Measurements from ENCODE around the gene SOX4. TPM values are rescaled to one million over a fixed set of nuclear protein-coding genes. Genes with fewer than 3 reads are reported as not detected.
"Not testable (repeated sequence)": the region's sequence is repeated elsewhere in the genome, so short reads cannot be mapped to it uniquely, and the experiment has no call there.

SOX4 gene
- 10 to 100 TPM; 45.1 to 47.0 TPM for total RNA-seq

- TF ChIP-seq CTCF (IDR thresholded peaks at IDR 0.05): no peak
- intact Hi-C loops (cut with DNase I): no loop called here
Observed at GRCh38 chr6:21593412-21593926, at the start of gene SOX4. Gene SOX4 (plus strand): TSS chr6:21593751. CDS start chr6:21594535, 784 bp downstream.

GRCh38 chr6:21552286-21552685 is 41.3 kb upstream of the SOX4 start:
- H3K4me3 ChIP-seq; H3K27me3 ChIP-seq; H3K4me1 ChIP-seq; H3K27ac ChIP-seq; H3K9me3 ChIP-seq; H3K9ac ChIP-seq (ENCODE audit: low read depth in 2 of 2, low read length in 2 of 2); H3K36me3 ChIP-seq; DNase-seq; intact Hi-C loops (cut with DNase I): not testable (repeated sequence)

More at GRCh38 chr6:21593412-21593926, at the start of gene SOX4:
- H3K4me1 ChIP-seq: no peaks in the 10 kb centered on the region
- H3K36me3 ChIP-seq: no peaks in the 10 kb centered on the region
- no peaks in the 10 kb centered on the region for H3K27me3 ChIP-seq
- H3K4me3 ChIP-seq: peak within 1 kb of the TSS; percentile 75
- H3K9ac ChIP-seq (ENCODE audit: low read depth in 2 of 2, low read length in 2 of 2): peak within 1 kb of the TSS; percentile 87 to 98
- H3K9me3 ChIP-seq: no peaks in the 10 kb centered on the region
- peak within 1 kb of the TSS; percentile 94 for H3K27ac ChIP-seq
- DNase-seq: peak; percentile 97

GRCh38 chr6:21554286-21554685 is 39.3 kb upstream of the SOX4 start:
- H3K27ac ChIP-seq: no peak overlapping the region
- no peaks in the 10 kb centered on the region for H3K36me3 ChIP-seq
- DNase-seq: no peak
- H3K27me3 ChIP-seq: no peaks in the 10 kb centered on the region
- no peak overlapping the region for H3K4me3 ChIP-seq
- intact Hi-C loops (cut with DNase I): no loop called here
- no peak for TF ChIP-seq CTCF (IDR thresholded peaks at IDR 0.05)
- H3K4me1 ChIP-seq: no peaks in the 10 kb centered on the region
- no peak overlapping the region for H3K9ac ChIP-seq (ENCODE audit: low read depth in 2 of 2, low read length in 2 of 2)
- H3K9me3 ChIP-seq: no peaks in the 10 kb centered on the region

GRCh38 chr6:21555197-21555596 is 38.4 kb upstream of the SOX4 start:
- no peaks in the 10 kb centered on the region for H3K27me3 ChIP-seq
- H3K27ac ChIP-seq: no peak overlapping the region
- TF ChIP-seq CTCF (IDR thresholded peaks at IDR 0.05): no peak
- H3K9me3 ChIP-seq: no peaks in the 10 kb centered on the region
- no peak overlapping the region for H3K4me3 ChIP-seq
- DNase-seq: no peak
- intact Hi-C loops (cut with DNase I): no loop called here
- no peaks in the 10 kb centered on the region for H3K4me1 ChIP-seq
- H3K36me3 ChIP-seq: no peaks in the 10 kb centered on the region
- no peak overlapping the region for H3K9ac ChIP-seq (ENCODE audit: low read depth in 2 of 2, low read length in 2 of 2)

- no peak overlapping the region for H3K4me3 ChIP-seq
- H3K4me1 ChIP-seq: no peaks in the 10 kb centered on the region
- DNase-seq: no peak
- no peak for TF ChIP-seq CTCF (IDR thresholded peaks at IDR 0.05)
- no peaks in the 10 kb centered on the region for H3K9me3 ChIP-seq
- H3K9ac ChIP-seq (ENCODE audit: low read depth in 2 of 2, low read length in 2 of 2): no peak overlapping the region
- H3K27ac ChIP-seq: no peak overlapping the region
- intact Hi-C loops (cut with DNase I): no loop called here
- H3K27me3 ChIP-seq: no peaks in the 10 kb centered on the region
- no peaks in the 10 kb centered on the region for H3K36me3 ChIP-seq
Observed at GRCh38 chr6:21556511-21556910, 37.0 kb upstream of the SOX4 start.

- intact Hi-C loops (cut with DNase I): no loop called here
- no peaks in the 10 kb centered on the region for H3K9me3 ChIP-seq
- H3K27ac ChIP-seq: no peak overlapping the region
- H3K9ac ChIP-seq (ENCODE audit: low read depth in 2 of 2, low read length in 2 of 2): no peak overlapping the region
- H3K4me3 ChIP-seq: no peak overlapping the region
- no peaks in the 10 kb centered on the region for H3K27me3 ChIP-seq
- no peaks in the 10 kb centered on the region for H3K4me1 ChIP-seq
- no peaks in the 10 kb centered on the region for H3K36me3 ChIP-seq
- no peak for DNase-seq
- TF ChIP-seq CTCF (IDR thresholded peaks at IDR 0.05): no peak
Observed at GRCh38 chr6:21556968-21557721, 36.4 kb upstream of the SOX4 start.

Measured in colonic mucosa (tissue), 4 donors.